ENCODE measurements around the gene GNB1L.

GNB1L gene

GRCh38 chr22:19864538-19865106, 9.9 kb upstream of the GNB1L start:
- in situ Hi-C loops (cut with HindIII; ENCODE audit: low sequenced_read_pairs): no loop called here

- in situ Hi-C loops (cut with HindIII; ENCODE audit: low sequenced_read_pairs): no loop called here
These were observed 8.9 kb upstream of the GNB1L start for GRCh38 chr22:19863571-19863970.

- in situ Hi-C loops (cut with HindIII; ENCODE audit: low sequenced_read_pairs): no loop called here
These were observed 8.1 kb upstream of the GNB1L start for GRCh38 chr22:19862619-19863246.

GRCh38 chr22:19859861-19860510, 5.3 kb upstream of the GNB1L start:
- in situ Hi-C loops (cut with HindIII; ENCODE audit: low sequenced_read_pairs): no loop called here

- in situ Hi-C loops (cut with HindIII; ENCODE audit: low sequenced_read_pairs): no loop called here
These were observed 2.7 kb upstream of the GNB1L start for GRCh38 chr22:19857382-19857781.

- in situ Hi-C loops (cut with HindIII; ENCODE audit: low sequenced_read_pairs): no loop called here
These were observed 1.1 kb upstream of the GNB1L start for GRCh38 chr22:19855504-19856409.

- in situ Hi-C loops (cut with HindIII; ENCODE audit: low sequenced_read_pairs): no loop called here
These were observed 546 bp downstream of the GNB1L start for GRCh38 chr22:19853879-19854777.

GRCh38 chr22:19853058-19853878, 1.4 kb downstream of the GNB1L start:
- in situ Hi-C loops (cut with HindIII; ENCODE audit: low sequenced_read_pairs): no loop called here

GRCh38 chr22:19852177-19852781, 2.4 kb downstream of the GNB1L start:
- in situ Hi-C loops (cut with HindIII; ENCODE audit: low sequenced_read_pairs): no loop called here

- in situ Hi-C loops (cut with HindIII; ENCODE audit: low sequenced_read_pairs): no loop called here
These were observed 3.1 kb downstream of the GNB1L start for GRCh38 chr22:19851291-19852176.

- in situ Hi-C loops (cut with HindIII; ENCODE audit: low sequenced_read_pairs): no loop called here
These were observed 3.9 kb downstream of the GNB1L start for GRCh38 chr22:19850763-19851109.

- in situ Hi-C loops (cut with HindIII; ENCODE audit: low sequenced_read_pairs): no loop called here
These were observed 4.6 kb downstream of the GNB1L start for GRCh38 chr22:19849835-19850762.

GRCh38 chr22:19848298-19849224, 6.1 kb downstream of the GNB1L start:
- in situ Hi-C loops (cut with HindIII; ENCODE audit: low sequenced_read_pairs): no loop called here

- in situ Hi-C loops (cut with HindIII; ENCODE audit: low sequenced_read_pairs): no loop called here
These were observed 7.4 kb downstream of the GNB1L start for GRCh38 chr22:19847345-19847632.

- in situ Hi-C loops (cut with HindIII; ENCODE audit: low sequenced_read_pairs): no loop called here
These were observed 7.9 kb downstream of the GNB1L start for GRCh38 chr22:19846620-19847344.
